ENCODE results near the gene PIGH.

PIGH gene

DNA sequence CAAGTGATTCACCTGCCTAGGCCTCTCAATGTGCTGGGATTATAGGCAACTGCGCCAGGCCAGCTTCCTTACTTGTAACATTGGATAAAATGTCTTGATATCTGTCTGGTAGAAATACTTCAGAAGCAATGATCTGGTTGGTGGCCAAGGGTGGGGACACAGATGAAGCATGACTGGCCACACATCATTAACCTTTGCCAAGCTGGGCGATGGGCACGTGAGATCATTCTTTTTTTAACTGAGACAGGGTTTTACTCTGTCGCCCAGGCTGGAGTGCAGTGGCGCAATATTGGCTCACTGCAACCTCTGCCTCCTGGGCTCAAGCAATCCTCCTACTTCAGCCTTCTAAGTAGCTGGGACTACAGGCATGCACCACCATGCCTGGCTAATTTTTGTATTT, 35.8 kb downstream of the PIGH start:
- TF ChIP-seq, protein P1, sequence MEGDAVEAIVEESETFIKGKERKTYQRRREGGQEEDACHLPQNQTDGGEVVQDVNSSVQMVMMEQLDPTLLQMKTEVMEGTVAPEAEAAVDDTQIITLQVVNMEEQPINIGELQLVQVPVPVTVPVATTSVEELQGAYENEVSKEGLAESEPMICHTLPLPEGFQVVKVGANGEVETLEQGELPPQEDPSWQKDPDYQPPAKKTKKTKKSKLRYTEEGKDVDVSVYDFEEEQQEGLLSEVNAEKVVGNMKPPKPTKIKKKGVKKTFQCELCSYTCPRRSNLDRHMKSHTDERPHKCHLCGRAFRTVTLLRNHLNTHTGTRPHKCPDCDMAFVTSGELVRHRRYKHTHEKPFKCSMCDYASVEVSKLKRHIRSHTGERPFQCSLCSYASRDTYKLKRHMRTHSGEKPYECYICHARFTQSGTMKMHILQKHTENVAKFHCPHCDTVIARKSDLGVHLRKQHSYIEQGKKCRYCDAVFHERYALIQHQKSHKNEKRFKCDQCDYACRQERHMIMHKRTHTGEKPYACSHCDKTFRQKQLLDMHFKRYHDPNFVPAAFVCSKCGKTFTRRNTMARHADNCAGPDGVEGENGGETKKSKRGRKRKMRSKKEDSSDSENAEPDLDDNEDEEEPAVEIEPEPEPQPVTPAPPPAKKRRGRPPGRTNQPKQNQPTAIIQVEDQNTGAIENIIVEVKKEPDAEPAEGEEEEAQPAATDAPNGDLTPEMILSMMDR (conservative IDR thresholded peaks at IDR 0.05; ENCODE audit: control insufficient read depth, insufficient read depth, low read depth, low read length): no peak
- no peak for DNase-seq (ENCODE audit: low read depth)
- no peak overlapping the region for H3K4me3 ChIP-seq (ENCODE audit: control insufficient read depth, low read depth, low read length)

DNA sequence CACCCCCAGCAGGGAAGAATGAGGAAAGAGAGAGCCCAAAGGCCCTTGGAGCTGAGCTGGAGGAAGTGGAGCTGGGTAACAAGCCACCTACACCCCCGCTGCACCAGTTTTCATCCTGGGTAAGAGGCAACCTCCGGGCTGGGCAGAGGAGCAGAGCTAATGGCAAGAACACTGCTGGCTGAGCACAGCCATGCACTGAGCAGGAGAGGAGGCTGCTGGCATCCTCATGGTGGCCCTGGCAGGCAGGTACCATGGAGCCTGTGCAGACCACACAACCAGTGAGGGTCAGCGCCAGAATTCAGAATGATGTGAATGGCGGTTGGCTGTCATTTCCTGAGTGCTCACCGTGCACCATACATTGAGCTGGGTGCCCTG, 37.3 kb downstream of the PIGH start:
- TF ChIP-seq, protein P1 (conservative IDR thresholded peaks at IDR 0.05; ENCODE audit: control insufficient read depth, insufficient read depth, low read depth, low read length): no peak
- DNase-seq (ENCODE audit: low read depth): no peak
- H3K4me3 ChIP-seq (ENCODE audit: control insufficient read depth, low read depth, low read length): no peak overlapping the region

GRCh38 chr14:67562025-67562775, 37.9 kb downstream of the PIGH start:
- DNase-seq (ENCODE audit: low read depth): no peak
- TF ChIP-seq, protein P1 (conservative IDR thresholded peaks at IDR 0.05; ENCODE audit: control insufficient read depth, insufficient read depth, low read depth, low read length): no peak
- no peak overlapping the region for H3K4me3 ChIP-seq (ENCODE audit: control insufficient read depth, low read depth, low read length)

GRCh38 chr14:67559639-67560038, 40.4 kb downstream of the PIGH start:
- no peak overlapping the region for H3K4me3 ChIP-seq (ENCODE audit: control insufficient read depth, low read depth, low read length)
- TF ChIP-seq, protein P1 (conservative IDR thresholded peaks at IDR 0.05; ENCODE audit: control insufficient read depth, insufficient read depth, low read depth, low read length): no peak
- DNase-seq (ENCODE audit: low read depth): no peak

DNA sequence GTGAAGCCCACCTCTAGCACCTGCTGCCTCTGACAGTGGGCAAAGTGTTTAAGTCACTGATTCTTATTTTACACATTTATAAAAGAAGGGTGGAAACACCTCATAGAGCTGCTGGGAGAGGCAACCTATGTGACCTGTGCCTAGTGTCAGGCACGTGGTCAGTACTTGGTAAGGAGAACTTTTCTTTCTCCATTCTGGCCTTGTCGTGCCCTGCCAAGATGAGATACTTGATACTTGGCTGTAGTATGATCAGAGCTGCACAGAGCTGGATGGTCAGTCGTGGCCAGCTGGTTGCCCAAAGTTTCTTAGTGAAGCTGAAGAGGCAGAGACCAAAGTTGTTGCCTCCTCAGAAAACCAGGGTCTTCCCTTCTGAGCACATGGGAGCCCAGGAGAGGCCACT, 42.4 kb downstream of the PIGH start:
- H3K4me3 ChIP-seq (ENCODE audit: control insufficient read depth, low read depth, low read length): no peak overlapping the region
- TF ChIP-seq, protein P1 (conservative IDR thresholded peaks at IDR 0.05; ENCODE audit: control insufficient read depth, insufficient read depth, low read depth, low read length): no peak
- DNase-seq (ENCODE audit: low read depth): no peak

GRCh38 chr14:67557118-67557517, 43.0 kb downstream of the PIGH start:
- no peak for DNase-seq (ENCODE audit: low read depth)
- H3K4me3 ChIP-seq (ENCODE audit: control insufficient read depth, low read depth, low read length): no peak overlapping the region
- TF ChIP-seq, protein P1 (conservative IDR thresholded peaks at IDR 0.05; ENCODE audit: control insufficient read depth, insufficient read depth, low read depth, low read length): no peak
